Measurements from ENCODE around the gene ESR2.

The ESR2 gene

DNA sequence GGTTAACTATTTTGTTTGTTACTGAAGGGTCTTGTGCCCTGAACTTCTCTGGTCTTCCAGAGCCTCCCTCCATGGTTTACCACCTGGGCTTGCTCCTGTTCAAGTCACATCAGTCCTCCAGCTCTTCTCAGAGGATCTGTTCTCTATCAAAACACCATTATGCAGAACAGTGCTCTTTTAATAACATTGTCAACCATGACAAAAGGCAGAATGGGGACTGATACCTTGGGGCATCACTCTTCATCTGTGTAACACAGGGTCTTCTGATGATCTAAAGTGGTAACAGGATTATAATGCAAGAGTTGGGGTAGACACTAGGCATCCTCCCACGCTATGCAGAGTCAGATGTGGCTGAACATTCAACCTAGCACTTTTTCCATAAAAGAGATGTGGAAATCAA is 38.4 kb downstream of the ESR2 start:
- no peak overlapping the region for H3K4me2 ChIP-seq (ENCODE audit: low read length)
- no peak for TF ChIP-seq EZH2phosphoT487 (IDR thresholded peaks at IDR 0.05; ENCODE audit: borderline replicate concordance, low read length)
- TF ChIP-seq, protein P1, sequence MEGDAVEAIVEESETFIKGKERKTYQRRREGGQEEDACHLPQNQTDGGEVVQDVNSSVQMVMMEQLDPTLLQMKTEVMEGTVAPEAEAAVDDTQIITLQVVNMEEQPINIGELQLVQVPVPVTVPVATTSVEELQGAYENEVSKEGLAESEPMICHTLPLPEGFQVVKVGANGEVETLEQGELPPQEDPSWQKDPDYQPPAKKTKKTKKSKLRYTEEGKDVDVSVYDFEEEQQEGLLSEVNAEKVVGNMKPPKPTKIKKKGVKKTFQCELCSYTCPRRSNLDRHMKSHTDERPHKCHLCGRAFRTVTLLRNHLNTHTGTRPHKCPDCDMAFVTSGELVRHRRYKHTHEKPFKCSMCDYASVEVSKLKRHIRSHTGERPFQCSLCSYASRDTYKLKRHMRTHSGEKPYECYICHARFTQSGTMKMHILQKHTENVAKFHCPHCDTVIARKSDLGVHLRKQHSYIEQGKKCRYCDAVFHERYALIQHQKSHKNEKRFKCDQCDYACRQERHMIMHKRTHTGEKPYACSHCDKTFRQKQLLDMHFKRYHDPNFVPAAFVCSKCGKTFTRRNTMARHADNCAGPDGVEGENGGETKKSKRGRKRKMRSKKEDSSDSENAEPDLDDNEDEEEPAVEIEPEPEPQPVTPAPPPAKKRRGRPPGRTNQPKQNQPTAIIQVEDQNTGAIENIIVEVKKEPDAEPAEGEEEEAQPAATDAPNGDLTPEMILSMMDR (IDR thresholded peaks at IDR 0.05; ENCODE audit: low read depth, low read length, poor library complexity, severe bottlenecking) = no peak
- H3K27me3 ChIP-seq (ENCODE audit: control insufficient read depth, low read length) = no peaks in the 10 kb centered on the region
- no peaks in the 10 kb centered on the region for H3K9me2 ChIP-seq (replicated peaks; ENCODE audit: control insufficient read depth, low read length)
- no peaks in the 10 kb centered on the region for H3K9me3 ChIP-seq (ENCODE audit: control insufficient read depth, insufficient read depth, low read length)
- no peak overlapping the region for H3K4me3 ChIP-seq (ENCODE audit: low read length)
- no peaks in the 10 kb centered on the region for H3K36me3 ChIP-seq (ENCODE audit: control insufficient read depth, low read length)
- no peak overlapping the region for H3K27ac ChIP-seq (ENCODE audit: low read depth, low read length)
- no peaks in the 10 kb centered on the region for H4K20me1 ChIP-seq (ENCODE audit: control insufficient read depth, insufficient read depth, low read depth, low read length)
- H3K4me1 ChIP-seq (ENCODE audit: control insufficient read depth, low read length) = no peaks in the 10 kb centered on the region
- no peaks in the 10 kb centered on the region for H3K79me2 ChIP-seq (ENCODE audit: control insufficient read depth, low read length)
- no peaks in the 10 kb centered on the region for H3F3A ChIP-seq (ENCODE audit: control insufficient read depth, insufficient read depth)

DNA sequence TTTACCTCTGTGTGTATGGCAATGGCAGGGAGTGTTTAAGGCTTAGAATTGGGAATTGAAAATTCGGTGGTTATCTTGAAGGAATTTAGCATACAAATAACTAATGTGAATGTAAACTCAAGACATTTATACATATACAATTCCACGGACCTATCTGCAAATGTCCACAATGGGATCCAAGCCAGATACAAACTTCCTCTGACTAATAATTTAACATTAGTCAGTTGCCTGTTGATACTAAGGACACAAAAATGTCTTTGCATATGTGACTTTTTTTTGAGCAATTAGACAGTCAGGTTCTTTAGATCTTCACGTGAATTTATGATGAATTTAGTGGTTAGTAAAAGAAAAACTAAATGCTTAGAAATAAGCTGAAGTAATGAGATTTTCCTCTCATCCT is 40.5 kb downstream of the ESR2 start:
- no peaks in the 10 kb centered on the region for H3F3A ChIP-seq (ENCODE audit: control insufficient read depth, insufficient read depth)
- H3K27ac ChIP-seq (ENCODE audit: low read depth, low read length) = no peak overlapping the region
- H3K27me3 ChIP-seq (ENCODE audit: control insufficient read depth, low read length) = no peaks in the 10 kb centered on the region
- no peaks in the 10 kb centered on the region for H3K9me2 ChIP-seq (replicated peaks; ENCODE audit: control insufficient read depth, low read length)
- H4K20me1 ChIP-seq (ENCODE audit: control insufficient read depth, insufficient read depth, low read depth, low read length) = no peaks in the 10 kb centered on the region
- H3K79me2 ChIP-seq (ENCODE audit: control insufficient read depth, low read length) = no peaks in the 10 kb centered on the region
- TF ChIP-seq EZH2phosphoT487 (IDR thresholded peaks at IDR 0.05; ENCODE audit: borderline replicate concordance, low read length) = no peak
- TF ChIP-seq, protein P1 (IDR thresholded peaks at IDR 0.05; ENCODE audit: low read depth, low read length, poor library complexity, severe bottlenecking) = no peak
- H3K4me3 ChIP-seq (ENCODE audit: low read length) = no peak overlapping the region
- H3K9me3 ChIP-seq (ENCODE audit: control insufficient read depth, insufficient read depth, low read length) = no peaks in the 10 kb centered on the region
- H3K4me2 ChIP-seq (ENCODE audit: low read length) = no peak overlapping the region
- H3K4me1 ChIP-seq (ENCODE audit: control insufficient read depth, low read length) = no peaks in the 10 kb centered on the region
- no peaks in the 10 kb centered on the region for H3K36me3 ChIP-seq (ENCODE audit: control insufficient read depth, low read length)

DNA sequence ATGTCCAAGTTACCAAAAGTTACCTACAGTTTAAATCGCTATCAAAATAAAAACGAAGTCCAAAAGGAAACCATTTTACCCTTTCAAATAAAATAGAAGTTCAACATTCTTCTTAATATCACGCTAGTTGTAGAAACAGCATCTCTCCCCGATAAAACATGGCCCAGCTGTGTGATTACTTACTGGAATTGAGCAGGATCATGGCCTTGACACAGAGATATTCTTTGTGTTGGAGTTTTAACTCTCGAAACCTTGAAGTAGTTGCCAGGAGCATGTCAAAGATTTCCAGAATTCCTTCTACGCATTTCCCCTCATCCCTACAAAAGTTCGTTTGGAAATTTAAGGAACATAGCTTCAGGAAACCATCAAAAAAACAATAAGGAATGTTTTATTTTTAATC is 44.8 kb downstream of the ESR2 start:
- Histone ChIP-seq H3K36me3 (ENCODE audit: control insufficient read depth, low read length) (no peaks in the 10 kb centered on the region), H3K9me3 (ENCODE audit: control insufficient read depth, insufficient read depth, low read length) (no peaks in the 10 kb centered on the region), H3K4me1 (ENCODE audit: control insufficient read depth, low read length) (no peaks in the 10 kb centered on the region), H3K4me3 (ENCODE audit: low read length) (no peak overlapping the region), H3F3A (ENCODE audit: control insufficient read depth, insufficient read depth) (no peaks in the 10 kb centered on the region), H3K27ac (ENCODE audit: low read depth, low read length) (no peak overlapping the region), H4K20me1 (ENCODE audit: control insufficient read depth, insufficient read depth, low read depth, low read length) (no peaks in the 10 kb centered on the region), H3K4me2 (ENCODE audit: low read length) (no peak overlapping the region), H3K9me2 (replicated peaks; ENCODE audit: control insufficient read depth, low read length) (no peaks in the 10 kb centered on the region), H3K27me3 (ENCODE audit: control insufficient read depth, low read length) (no peaks in the 10 kb centered on the region), H3K79me2 (ENCODE audit: control insufficient read depth, low read length) (no peaks in the 10 kb centered on the region)
- TF ChIP-seq EZH2phosphoT487 (IDR thresholded peaks at IDR 0.05; ENCODE audit: borderline replicate concordance, low read length) = no peak
- TF ChIP-seq, protein P1 (IDR thresholded peaks at IDR 0.05; ENCODE audit: low read depth, low read length, poor library complexity, severe bottlenecking) = no peak

DNA sequence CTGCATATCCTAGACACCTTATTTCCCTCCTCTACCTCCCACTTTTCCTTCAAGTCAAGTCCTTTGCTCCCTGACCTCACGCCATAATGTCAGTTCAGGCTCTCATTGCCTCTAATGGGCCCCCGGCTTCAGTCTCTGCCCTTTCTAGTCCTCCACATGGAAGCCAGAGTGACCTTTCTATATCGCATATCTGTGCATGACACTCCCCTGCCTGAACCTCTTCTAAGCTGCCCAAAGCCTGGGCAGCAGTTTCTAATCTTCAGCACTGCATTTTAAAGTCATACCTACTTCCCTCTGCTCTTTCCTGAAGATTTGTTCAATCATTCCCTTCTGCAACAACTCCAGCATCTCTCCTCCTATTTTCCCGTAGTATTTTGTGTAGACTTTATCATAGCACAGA is 45.5 kb downstream of the ESR2 start:
- Histone ChIP-seq H3F3A (ENCODE audit: control insufficient read depth, insufficient read depth) (no peaks in the 10 kb centered on the region), H3K27me3 (ENCODE audit: control insufficient read depth, low read length) (no peaks in the 10 kb centered on the region), H3K9me2 (replicated peaks; ENCODE audit: control insufficient read depth, low read length) (no peaks in the 10 kb centered on the region), H3K9me3 (ENCODE audit: control insufficient read depth, insufficient read depth, low read length) (no peaks in the 10 kb centered on the region), H4K20me1 (ENCODE audit: control insufficient read depth, insufficient read depth, low read depth, low read length) (no peaks in the 10 kb centered on the region), H3K79me2 (ENCODE audit: control insufficient read depth, low read length) (no peaks in the 10 kb centered on the region), H3K36me3 (ENCODE audit: control insufficient read depth, low read length) (no peaks in the 10 kb centered on the region), H3K27ac (ENCODE audit: low read depth, low read length) (no peak overlapping the region), H3K4me1 (ENCODE audit: control insufficient read depth, low read length) (no peaks in the 10 kb centered on the region), H3K4me3 (ENCODE audit: low read length) (no peak overlapping the region), H3K4me2 (ENCODE audit: low read length) (no peak overlapping the region)
- TF ChIP-seq, protein P1 (IDR thresholded peaks at IDR 0.05; ENCODE audit: low read depth, low read length, poor library complexity, severe bottlenecking) = no peak
- TF ChIP-seq EZH2phosphoT487 (IDR thresholded peaks at IDR 0.05; ENCODE audit: borderline replicate concordance, low read length) = no peak

All from DOHH2 (cell line).